VCaP (cell line): ENCODE data around the gene CACNA1D.
A peak's percentile ranks its signal among the peaks of the same experiment; 100 is the strongest.

ENCODE experiments used
- H3K27ac ChIP-seq: fragments of 450-650 bp; 2 replicates; pipeline ENCODE4 v1.5.1; 2017
- CTCF ChIP-seq: fragments of 450-650 bp; conservative IDR thresholded peaks from 2 replicates; pipeline ENCODE4 v1.5.1; 2017; ENCODE audit warnings: mild to moderate bottlenecking, moderate library complexity

Gene CACNA1D

GRCh38 chr3:53772562-53772961 lies 278.2 kb downstream of the CACNA1D start:
- TF ChIP-seq CTCF = no peak
- H3K27ac ChIP-seq = peak overlapping the region; percentile 72

- TF ChIP-seq CTCF = no peak
- peak overlapping the region; percentile 72 for H3K27ac ChIP-seq
Measured at GRCh38 chr3:53773021-53773436, 278.6 kb downstream of the CACNA1D start.

GRCh38 chr3:53773611-53774368 lies 279.4 kb downstream of the CACNA1D start:
- H3K27ac ChIP-seq = peak overlapping the region; percentile 72
- no peak for TF ChIP-seq CTCF

- TF ChIP-seq CTCF = no peak; the same call in 1 of the 2 replicates
- H3K27ac ChIP-seq = peak overlapping the region; percentile 72
Measured at GRCh38 chr3:53774414-53774813, 280.0 kb downstream of the CACNA1D start.

- H3K27ac ChIP-seq = peak overlapping the region; percentile 72
Measured at GRCh38 chr3:53775018-53775417, 280.6 kb downstream of the CACNA1D start.

GRCh38 chr3:53775834-53776251 lies 281.4 kb downstream of the CACNA1D start:
- TF ChIP-seq CTCF = no peak

More at GRCh38 chr3:53775018-53775417, 280.6 kb downstream of the CACNA1D start:
- no peak for TF ChIP-seq CTCF

GRCh38 chr3:53776494-53777101 lies 282.2 kb downstream of the CACNA1D start:
- no peak for TF ChIP-seq CTCF
- H3K27ac ChIP-seq = no peak overlapping the region

More at GRCh38 chr3:53775834-53776251, 281.4 kb downstream of the CACNA1D start:
- H3K27ac ChIP-seq = no peak overlapping the region
